M059J (cell line): ENCODE data around the gene APOBR. TPM values are rescaled to one million over a fixed set of nuclear protein-coding genes. Genes with fewer than 3 reads are reported as not detected.

Experiments
- total RNA-seq: library from RNA; depleted of rRNA; stranded (reverse); fragments of >200 nt; shearing (Covaris generic); gene quantifications from 2 replicates; pipeline ENCODE4 v1.2.3, GENCODE V29; 2014; rRNA removed

APOBR gene
- total RNA-seq, 1 experiment from 2014 or later, result not detected

Other genes starting within 250 kb of the APOBR start
- gene SBK1, start 202.1 kb upstream of the APOBR start, total RNA-seq, result 0.07 TPM in 1 of 2 replicates, not detected in the other
- gene NPIPB6, start 131.1 kb upstream of the APOBR start, total RNA-seq, result 0.07 and 0.42 TPM in 2 replicates
- 21.7 and 39.4 TPM in 2 replicates for gene EIF3CL, start 90.8 kb upstream of the APOBR start, total RNA-seq
- not detected in 2 replicates for gene NPIPB7, start 22.3 kb upstream of the APOBR start, total RNA-seq
- 19.5 and 21.3 TPM in 2 replicates for gene CLN3, start 2.6 kb upstream of the APOBR start, total RNA-seq
- not detected in 2 replicates for gene IL27, start 12.2 kb downstream of the APOBR start, total RNA-seq
- 1.1 and 3.5 TPM in 2 replicates for gene NUPR1, start 44.3 kb downstream of the APOBR start, total RNA-seq
- gene SGF29, start 59.3 kb downstream of the APOBR start, total RNA-seq, result 16.5 and 16.7 TPM in 2 replicates
- not detected in 2 replicates for gene SULT1A2, start 102.4 kb downstream of the APOBR start, total RNA-seq
- gene SULT1A1, start 115.4 kb downstream of the APOBR start, total RNA-seq, result 0.91 and 1.2 TPM in 2 replicates
- not detected in 2 replicates for gene NPIPB8, start 143.4 kb downstream of the APOBR start, total RNA-seq
- 21.4 and 41.2 TPM in 2 replicates for gene EIF3C, start 216.8 kb downstream of the APOBR start, total RNA-seq